ENCODE results near the gene ROS1.
"Not testable (repeated sequence)": the region's sequence is repeated elsewhere in the genome, so short reads cannot be mapped to it uniquely, and the experiment has no call there.

Gene ROS1

DNA sequence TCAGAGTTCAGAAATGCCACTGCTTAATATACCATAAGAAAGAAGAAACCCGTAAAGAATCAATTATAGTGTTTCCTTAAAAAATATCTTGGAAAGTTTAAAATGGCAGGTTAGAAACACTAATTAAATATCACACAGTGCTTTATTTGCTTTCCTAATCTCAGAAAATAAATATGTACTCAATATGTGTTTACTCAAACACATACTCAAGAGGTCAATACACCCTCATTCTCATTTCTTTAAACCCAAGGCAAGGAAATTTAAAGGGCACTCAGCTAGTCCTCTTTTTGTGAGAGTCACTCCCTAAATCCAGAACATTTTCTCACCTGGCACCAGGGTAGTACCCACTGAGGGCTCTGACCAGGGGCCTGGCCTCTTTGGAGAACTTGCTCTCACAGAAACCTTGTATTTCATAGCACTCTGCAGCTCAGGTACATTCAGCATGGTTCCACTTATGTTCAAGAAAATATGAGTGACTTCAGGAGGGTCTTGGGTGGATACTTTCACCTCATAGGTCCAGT lies 38.2 kb downstream of the ROS1 start:
- in situ Hi-C loops (cut with MboI; ENCODE audit: low sequenced_read_pairs): no loop called here

- in situ Hi-C loops (cut with MboI; ENCODE audit: low sequenced_read_pairs): no loop called here
Measured at GRCh38 chr6:117384659-117385058, 41.1 kb downstream of the ROS1 start.

GRCh38 chr6:117381749-117382148 lies 44.0 kb downstream of the ROS1 start:
- in situ Hi-C loops (cut with MboI; ENCODE audit: low sequenced_read_pairs): no loop called here

GRCh38 chr6:117380298-117380697 lies 45.4 kb downstream of the ROS1 start:
- in situ Hi-C loops (cut with MboI; ENCODE audit: low sequenced_read_pairs): no loop called here

DNA sequence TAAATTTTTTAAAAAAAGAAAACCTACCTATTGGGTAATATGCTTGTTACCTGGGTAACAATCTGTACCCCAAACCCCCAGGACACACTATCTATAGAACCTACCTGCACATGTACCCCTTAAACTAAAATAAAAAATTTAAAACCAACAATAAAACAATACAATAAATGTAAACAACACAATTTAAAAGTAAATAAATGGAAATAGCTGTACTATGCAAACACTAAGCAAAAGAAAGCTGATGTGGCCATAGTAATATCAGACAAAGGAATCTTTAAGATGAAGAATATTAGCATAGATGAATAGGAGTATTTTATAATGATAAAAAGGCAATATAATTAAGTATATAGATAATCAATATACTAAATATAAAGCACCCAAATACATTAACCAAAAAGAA lies 50.3 kb downstream of the ROS1 start:
- in situ Hi-C loops (cut with MboI; ENCODE audit: low sequenced_read_pairs): no loop called here

DNA sequence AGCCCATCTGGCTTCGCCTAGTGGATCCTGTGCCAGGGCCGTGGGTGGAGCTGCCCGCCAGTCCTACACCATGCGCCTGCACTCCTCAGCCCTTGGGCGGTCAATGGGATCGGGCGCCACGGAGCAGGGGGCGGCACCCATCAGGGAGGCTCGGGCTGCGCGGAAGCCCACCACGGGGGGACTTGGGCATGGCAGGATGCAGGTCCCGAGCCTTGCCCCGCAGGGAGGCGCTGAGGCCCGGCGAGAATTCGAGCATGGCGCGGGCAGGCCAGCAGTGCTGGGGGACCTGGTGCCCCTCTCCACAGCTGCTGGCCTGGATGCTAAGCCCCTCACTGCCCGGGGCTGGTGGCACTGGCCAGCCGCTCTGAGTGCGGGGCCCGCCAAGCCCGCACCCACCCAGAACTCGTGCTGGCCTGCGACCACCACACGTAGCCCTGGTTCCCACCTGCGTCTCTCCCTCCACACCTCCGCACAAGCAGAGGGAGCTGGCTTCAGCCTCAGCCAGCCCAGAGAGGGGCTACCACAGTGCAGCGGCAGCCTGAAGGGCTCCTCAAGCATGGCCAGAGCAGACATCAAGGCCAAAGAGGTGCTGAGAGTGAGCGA lies 52.4 kb downstream of the ROS1 start:
- in situ Hi-C loops (cut with MboI; ENCODE audit: low sequenced_read_pairs): no loop called here

DNA sequence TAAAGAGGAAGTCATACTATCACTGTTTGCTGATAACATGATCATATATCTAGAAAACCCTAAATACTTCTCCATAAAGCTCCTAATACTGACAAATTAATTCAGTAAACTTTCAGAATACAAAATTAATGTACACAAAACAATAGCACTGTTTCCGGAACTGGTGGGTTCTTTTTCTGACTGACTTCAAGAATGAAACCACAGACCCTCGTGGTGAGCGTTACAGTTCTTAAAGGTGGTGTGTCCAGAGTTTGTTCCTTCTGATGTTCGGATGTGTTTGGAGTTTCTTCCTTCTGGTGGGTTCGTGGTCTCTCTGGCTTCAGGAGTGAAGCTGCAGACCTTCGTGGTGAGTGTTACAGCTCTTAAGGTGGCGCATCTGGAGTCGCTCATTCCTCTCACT lies 53.5 kb downstream of the ROS1 start:
- in situ Hi-C loops (cut with MboI; ENCODE audit: low sequenced_read_pairs): not testable (repeated sequence)

DNA sequence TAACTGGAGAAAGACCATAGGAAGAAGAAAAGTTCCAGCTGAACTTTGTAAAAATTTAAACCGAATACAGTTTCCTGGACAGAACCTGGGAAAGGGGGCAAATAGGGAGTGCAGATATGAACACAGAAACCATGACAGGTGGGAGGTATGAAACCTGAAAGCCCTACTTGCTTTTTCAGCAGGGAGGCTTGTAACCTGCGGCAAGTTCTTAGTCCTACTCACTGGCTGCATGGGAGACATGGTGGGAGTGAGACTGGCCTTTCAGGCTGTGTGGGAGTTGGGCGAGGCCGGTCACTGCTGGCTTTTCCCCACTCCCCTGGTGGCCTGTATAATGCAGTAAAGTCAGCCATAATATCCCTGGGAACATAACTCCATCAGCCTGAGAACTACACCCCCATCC lies 54.2 kb downstream of the ROS1 start:
- in situ Hi-C loops (cut with MboI; ENCODE audit: low sequenced_read_pairs): no loop called here

DNA sequence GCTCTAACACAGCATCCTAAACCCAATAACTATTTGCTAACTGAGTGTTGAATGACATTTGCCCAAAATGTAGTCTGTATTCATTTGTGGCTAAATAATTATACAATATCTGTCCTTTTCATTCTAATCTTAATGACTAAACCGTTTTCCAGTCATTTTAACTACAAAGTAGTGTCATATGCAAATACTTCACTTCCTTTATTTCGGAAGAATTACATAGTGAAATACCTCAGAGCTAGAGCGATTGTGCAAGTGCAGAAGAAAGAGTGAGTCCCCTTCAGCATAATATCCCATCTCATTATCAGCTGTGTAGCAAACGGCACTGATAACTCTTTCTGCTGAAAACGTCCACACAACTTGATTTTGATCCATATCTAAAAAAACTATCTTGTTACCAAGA lies 66.2 kb downstream of the ROS1 start:
- in situ Hi-C loops (cut with MboI; ENCODE audit: low sequenced_read_pairs): no loop called here

GRCh38 chr6:117354671-117355070 lies 71.1 kb downstream of the ROS1 start:
- in situ Hi-C loops (cut with MboI; ENCODE audit: low sequenced_read_pairs): no loop called here

- in situ Hi-C loops (cut with MboI; ENCODE audit: low sequenced_read_pairs): no loop called here
Measured at GRCh38 chr6:117352466-117353081, 73.2 kb downstream of the ROS1 start.

GRCh38 chr6:117351521-117351920 lies 74.2 kb downstream of the ROS1 start:
- in situ Hi-C loops (cut with MboI; ENCODE audit: low sequenced_read_pairs): no loop called here

DNA sequence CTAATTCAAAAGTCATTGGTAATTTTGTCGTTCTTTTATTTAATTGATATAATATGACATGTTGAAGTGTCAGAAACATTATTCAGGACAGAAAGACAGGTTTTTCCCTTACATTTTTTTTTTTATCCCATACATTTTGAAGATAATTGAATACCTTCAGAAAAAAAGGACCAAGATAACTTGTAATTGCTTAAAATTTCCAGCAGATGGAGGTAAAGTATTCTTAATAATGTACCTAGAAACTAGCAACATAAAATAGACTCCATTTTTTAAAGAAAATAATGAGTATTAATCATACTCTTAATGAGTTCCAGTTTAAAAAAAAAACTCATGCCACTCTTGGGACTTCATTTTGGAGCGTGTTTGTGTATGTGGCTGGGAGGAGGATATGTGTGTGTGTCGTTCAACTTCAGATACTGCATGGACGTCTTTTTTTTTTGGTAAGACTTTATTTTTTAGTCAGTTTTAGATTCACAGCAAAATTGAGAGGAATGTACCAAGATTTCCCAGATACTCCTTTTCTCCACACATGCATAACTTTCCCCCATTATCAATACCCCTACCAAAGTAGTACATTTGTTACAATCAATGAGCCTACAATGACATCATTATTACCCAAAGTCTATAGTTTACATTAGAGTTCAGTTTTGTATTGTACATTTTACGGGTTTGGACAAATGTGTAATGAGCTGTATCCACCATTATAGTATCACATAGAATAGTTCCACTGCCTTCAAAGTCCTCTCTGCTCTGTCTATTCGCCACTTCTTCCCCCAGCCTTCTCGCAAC lies 79.4 kb downstream of the ROS1 start:
- in situ Hi-C loops (cut with MboI; ENCODE audit: low sequenced_read_pairs): no loop called here

DNA sequence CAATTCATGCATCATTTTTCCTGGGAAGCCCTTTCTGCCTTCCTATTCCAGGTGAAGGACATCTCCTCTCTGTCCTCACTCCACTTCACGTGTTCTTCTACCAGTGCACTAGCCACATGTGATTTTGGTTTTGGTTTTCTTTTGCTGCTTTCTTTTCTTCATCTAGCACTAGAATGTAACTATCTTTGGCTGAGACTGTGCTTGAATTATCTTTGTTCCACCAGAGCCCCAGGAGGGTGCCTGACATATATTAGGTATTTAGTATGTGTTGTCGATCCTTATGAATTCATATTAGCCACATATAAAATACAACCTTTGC lies 80.5 kb downstream of the ROS1 start:
- in situ Hi-C loops (cut with MboI; ENCODE audit: low sequenced_read_pairs): no loop called here

- in situ Hi-C loops (cut with MboI; ENCODE audit: low sequenced_read_pairs): no loop called here
Measured at GRCh38 chr6:117344444-117345291, 81.1 kb downstream of the ROS1 start.

DNA sequence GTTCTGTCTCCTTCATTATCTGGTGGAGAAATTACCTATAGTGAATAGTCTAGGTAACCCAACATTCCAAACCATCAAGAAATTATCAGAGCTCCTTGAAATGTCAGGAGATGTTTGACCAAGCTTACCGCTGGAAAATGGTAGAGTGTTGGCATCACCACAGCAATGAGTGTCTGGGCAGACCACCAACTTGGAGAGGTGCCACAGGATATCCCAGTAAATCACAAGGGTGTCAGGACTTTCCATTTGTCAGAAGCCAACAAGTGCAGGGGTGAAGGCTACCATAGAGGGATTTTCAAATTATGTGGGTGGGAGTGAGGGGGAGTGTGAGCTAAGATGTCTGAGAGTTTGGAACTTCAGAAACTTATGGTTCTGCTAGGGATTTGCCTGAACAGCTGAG lies 87.2 kb downstream of the ROS1 start:
- in situ Hi-C loops (cut with MboI; ENCODE audit: low sequenced_read_pairs): no loop called here

DNA sequence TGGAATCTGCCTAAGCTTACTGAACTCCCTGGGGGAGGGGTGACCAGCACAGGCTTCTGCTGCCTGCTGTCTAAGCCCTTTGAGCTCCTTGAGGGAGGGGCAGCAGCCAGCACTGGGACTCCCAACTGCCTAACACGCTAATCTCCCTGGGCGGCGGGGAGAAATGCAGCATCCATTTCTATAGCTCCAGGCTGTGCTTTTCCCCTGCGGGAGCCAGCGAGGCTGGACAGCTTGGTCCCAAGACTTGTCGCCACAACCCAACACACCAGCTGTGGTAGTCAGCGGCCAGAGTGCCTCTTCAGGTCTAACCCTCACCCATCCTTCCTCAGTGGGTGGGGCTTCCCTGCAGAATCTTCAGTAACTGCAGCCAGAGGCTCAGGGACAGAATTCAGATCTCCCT lies 95.8 kb downstream of the ROS1 start:
- in situ Hi-C loops (cut with MboI; ENCODE audit: low sequenced_read_pairs): no loop called here

DNA sequence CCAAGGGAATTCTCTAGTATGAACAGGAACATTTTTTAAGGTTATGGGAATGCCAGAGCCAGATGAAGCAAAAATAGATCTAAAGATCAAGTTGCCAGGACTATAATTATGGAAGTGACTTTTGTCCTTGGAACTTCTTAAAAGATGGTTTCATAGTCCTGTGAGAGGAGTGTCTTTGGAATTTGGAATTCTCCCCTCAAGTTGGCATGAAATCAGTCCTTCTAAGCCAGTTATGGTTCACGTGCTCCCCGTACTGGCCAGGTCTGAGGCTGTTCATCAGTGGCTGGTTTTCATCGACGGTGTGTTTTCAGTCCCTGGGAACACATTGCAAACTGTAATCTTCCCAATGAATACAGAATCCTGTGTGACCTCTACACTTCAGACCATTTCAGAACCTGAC lies 97.2 kb downstream of the ROS1 start:
- in situ Hi-C loops (cut with MboI; ENCODE audit: low sequenced_read_pairs): no loop called here

DNA sequence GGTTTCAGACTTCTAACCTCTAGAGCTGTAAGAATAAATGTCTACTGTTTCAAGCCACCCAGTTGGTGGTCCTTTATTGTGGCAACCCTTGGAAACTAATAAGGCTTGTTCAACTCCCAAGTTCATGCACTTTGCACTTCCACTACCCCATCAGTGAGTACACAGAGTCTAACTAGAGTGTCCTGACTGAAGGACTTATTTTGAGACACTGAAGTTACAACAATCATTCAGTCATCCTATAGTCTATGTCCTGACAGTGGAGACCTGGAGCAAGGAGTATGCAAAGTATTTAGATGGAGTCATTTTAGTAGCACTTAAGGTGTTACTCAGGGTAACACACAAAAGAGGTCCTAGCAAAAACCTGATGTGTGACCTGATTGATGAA lies 97.7 kb downstream of the ROS1 start:
- in situ Hi-C loops (cut with MboI; ENCODE audit: low sequenced_read_pairs): no loop called here

DNA sequence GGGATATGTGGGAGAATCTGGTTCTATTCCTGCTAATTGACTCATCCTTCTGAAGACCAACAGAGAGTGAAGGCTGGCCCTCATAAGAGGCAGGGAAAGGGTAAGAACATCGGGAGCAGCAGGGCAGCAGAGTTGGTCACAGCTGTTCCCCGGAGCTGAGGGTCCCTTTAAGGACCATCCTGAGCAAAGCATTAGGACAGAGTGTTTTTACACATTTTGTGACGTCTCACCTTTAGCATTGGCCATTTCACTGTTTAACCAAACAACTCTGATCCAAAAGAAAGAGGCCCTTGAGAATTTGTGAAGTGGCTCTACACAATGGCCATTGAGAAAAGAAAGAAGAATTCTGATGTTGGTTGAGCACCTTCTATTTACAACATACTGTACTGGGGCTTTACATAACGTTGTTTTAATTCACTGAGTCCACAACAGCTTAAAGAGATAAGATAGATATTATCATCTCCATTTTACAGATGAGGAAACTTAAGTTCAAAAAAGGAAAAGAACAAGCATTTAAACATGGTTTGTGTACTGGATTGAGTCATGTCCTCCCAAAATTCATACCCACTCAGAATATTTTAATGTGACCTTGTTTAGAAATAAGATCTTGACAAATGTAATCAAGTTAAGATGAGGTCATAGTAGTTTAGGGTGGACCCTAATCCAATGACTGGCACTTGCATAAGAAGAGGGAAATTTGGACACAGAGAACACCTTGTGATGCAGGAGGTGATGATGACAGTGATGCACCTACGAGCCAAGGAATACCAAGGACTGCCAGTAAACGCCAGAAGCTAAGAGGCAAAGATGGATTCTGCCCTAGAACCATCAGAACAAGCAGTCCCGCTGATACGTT lies 98.4 kb downstream of the ROS1 start:
- in situ Hi-C loops (cut with MboI; ENCODE audit: low sequenced_read_pairs): no loop called here

All from HL-60/S4 treated with phorbol 12-myristate 13-acetate at 8.2 ng/mL for 4 days and 3 days (cell line).